OCI-LY3 (cell line): ENCODE data around the gene OR5A1.

Source experiments
- H2AFZ ChIP-seq: fragments of 200-600, 300-600 bp; shearing (Covaris generic); 2 replicates; pipeline ENCODE4 v1.6.0; 2014; ENCODE audit warnings: antibody characterized with exemption, low read depth, low read length
- H3K27ac ChIP-seq: fragments of 200-600, 300-600 bp; sonication (generic); 2 replicates; pipeline ENCODE4 v1.5.1; 2014; ENCODE audit warnings: mild to moderate bottlenecking, low read length, moderate library complexity, mixed read lengths
- H3K27me3 ChIP-seq: fragments of 200-600, 300-600 bp; sonication (generic); 2 replicates; pipeline ENCODE4 v1.6.1; 2014; ENCODE audit warnings: low read depth, low read length, mixed read lengths
- H3K36me3 ChIP-seq: fragments of 200-600, 300-600 bp; sonication (generic); replicated peaks from 2 replicates; pipeline ENCODE3; 2014; ENCODE audit warnings: low read depth, low read length, mixed read lengths
- H3K4me1 ChIP-seq: fragments of 300-600, 200-600 bp; sonication (generic); 2 replicates; pipeline ENCODE4 v1.6.1; 2014; ENCODE audit warnings: low read length, mixed read lengths
- H3K4me2 ChIP-seq: fragments of 200-600, 300-600 bp; sonication (generic); 2 replicates; pipeline ENCODE4 v1.6.1; 2014; ENCODE audit warnings: low read length, mixed read lengths
- H3K4me3 ChIP-seq: fragments of 300-600, 200-600 bp; sonication (generic); 2 replicates; pipeline ENCODE4 v1.5.1; 2014; ENCODE audit warnings: antibody characterized with exemption, mild to moderate bottlenecking, low read length, moderate library complexity
- H3K79me2 ChIP-seq: fragments of 300-600, 200-600 bp; shearing (Covaris generic); 2 replicates; pipeline ENCODE4 v1.6.1; 2014; ENCODE audit warnings: mild to moderate bottlenecking, low read length, mixed read lengths
- H3K9ac ChIP-seq: fragments of 300-600, 200-600 bp; shearing (Covaris generic); 2 replicates; pipeline ENCODE4 v1.6.0; 2014; ENCODE audit warnings: mild to moderate bottlenecking, low read length, moderate library complexity
- H3K9me3 ChIP-seq: fragments of 200-600, 300-600 bp; shearing (Covaris generic); 2 replicates; pipeline ENCODE4 v1.6.1; 2014; ENCODE audit warnings: low read length, mixed read lengths; ENCODE audit not compliant: insufficient read depth
- H4K20me1 ChIP-seq: fragments of 200-600, 300-600 bp; sonication (generic); 2 replicates; pipeline ENCODE4 v1.6.1; 2016; ENCODE audit warnings: low read length, mixed read lengths; ENCODE audit not compliant: insufficient read depth
- CTCF ChIP-seq: fragments of 200-600, 300-600 bp; sonication (generic); IDR thresholded peaks from 2 replicates; pipeline ENCODE4 v1.5.1; 2014; ENCODE audit warnings: antibody characterized with exemption, low read length, low read depth
- EZH2phosphoT487 ChIP-seq: fragments of 200-600 bp; shearing (Covaris generic); IDR thresholded peaks from 2 replicates; pipeline ENCODE4 v1.6.1; 2018; ENCODE audit warnings: antibody characterized with exemption, mixed run types, low read depth

Gene OR5A1

GRCh38 chr11:59403546-59403945, 32.7 kb upstream of the OR5A1 start:
- Histone ChIP-seq H3K36me3 (peaks cover 4% of the 10 kb centered on the region), H3K9me3 (peaks cover 11% of the 10 kb centered on the region), H2AFZ (no peak overlapping the region), H3K4me1 (no peaks in the 10 kb centered on the region), H3K79me2 (no peaks in the 10 kb centered on the region), H3K9ac (no peak overlapping the region), H3K27me3 (no peaks in the 10 kb centered on the region), H3K4me2 (no peak overlapping the region), H4K20me1 (no peaks in the 10 kb centered on the region), H3K4me3 (no peak overlapping the region), H3K27ac (no peak overlapping the region)
- TF ChIP-seq EZH2phosphoT487: no peak
- no peak for TF ChIP-seq CTCF

GRCh38 chr11:59413646-59414045, 22.6 kb upstream of the OR5A1 start:
- no peak overlapping the region for H2AFZ ChIP-seq
- H3K27ac ChIP-seq: no peak overlapping the region
- H3K4me1 ChIP-seq: no peaks in the 10 kb centered on the region
- no peaks in the 10 kb centered on the region for H3K36me3 ChIP-seq
- no peak for TF ChIP-seq EZH2phosphoT487
- TF ChIP-seq CTCF: no peak
- H3K9ac ChIP-seq: no peak overlapping the region
- no peak overlapping the region for H3K4me3 ChIP-seq
- H3K4me2 ChIP-seq: no peak overlapping the region
- no peaks in the 10 kb centered on the region for H4K20me1 ChIP-seq
- H3K9me3 ChIP-seq: no peaks in the 10 kb centered on the region
- H3K79me2 ChIP-seq: no peaks in the 10 kb centered on the region
- 0 out of 2 replicates have a peak, but pooled peaks cover 4% of the 10 kb centered on the region for H3K27me3 ChIP-seq

GRCh38 chr11:59415111-59415510, 21.2 kb upstream of the OR5A1 start:
- Histone ChIP-seq H3K4me3 (no peak overlapping the region), H3K27me3 (0 out of 2 replicates have a peak, but pooled peaks cover 4% of the 10 kb centered on the region), H3K9ac (no peak overlapping the region)

GRCh38 chr11:59416613-59417012, 19.7 kb upstream of the OR5A1 start:
- Histone ChIP-seq H3K4me2 (no peak overlapping the region), H3K36me3 (no peaks in the 10 kb centered on the region), H4K20me1 (no peaks in the 10 kb centered on the region), H3K9me3 (no peaks in the 10 kb centered on the region), H3K9ac (no peak overlapping the region), H3K4me1 (no peaks in the 10 kb centered on the region), H3K27ac (no peak overlapping the region), H3K4me3 (no peak overlapping the region), H3K79me2 (no peaks in the 10 kb centered on the region), H3K27me3 (0 out of 2 replicates have a peak, but pooled peaks cover 4% of the 10 kb centered on the region), H2AFZ (no peak overlapping the region)
- TF ChIP-seq CTCF: no peak
- TF ChIP-seq EZH2phosphoT487: no peak

More at GRCh38 chr11:59415111-59415510, 21.2 kb upstream of the OR5A1 start:
- no peaks in the 10 kb centered on the region for H3K9me3 ChIP-seq
- H3K36me3 ChIP-seq: no peaks in the 10 kb centered on the region
- no peaks in the 10 kb centered on the region for H3K4me1 ChIP-seq
- no peak overlapping the region for H3K27ac ChIP-seq
- no peak overlapping the region for H2AFZ ChIP-seq
- no peak overlapping the region for H3K4me2 ChIP-seq
- H3K79me2 ChIP-seq: no peaks in the 10 kb centered on the region
- no peaks in the 10 kb centered on the region for H4K20me1 ChIP-seq
- TF ChIP-seq EZH2phosphoT487: no peak

- no peak overlapping the region for H2AFZ ChIP-seq
- no peak overlapping the region for H3K9ac ChIP-seq
- no peaks in the 10 kb centered on the region for H3K9me3 ChIP-seq
- no peaks in the 10 kb centered on the region for H3K79me2 ChIP-seq
- H3K27me3 ChIP-seq: 0 out of 2 replicates have a peak, but pooled peaks cover 4% of the 10 kb centered on the region
- TF ChIP-seq EZH2phosphoT487 (no peak), CTCF (no peak)
- H3K4me2 ChIP-seq: no peak overlapping the region
- H3K36me3 ChIP-seq: no peaks in the 10 kb centered on the region
- H3K4me1 ChIP-seq: no peaks in the 10 kb centered on the region
- no peaks in the 10 kb centered on the region for H4K20me1 ChIP-seq
- H3K27ac ChIP-seq: no peak overlapping the region
- no peak overlapping the region for H3K4me3 ChIP-seq
Measured at GRCh38 chr11:59417023-59417422, 19.2 kb upstream of the OR5A1 start.
